HepG2 (cell line): ENCODE measurements around the gene IGFBP5. TPM values are rescaled to one million over a fixed set of nuclear protein-coding genes. Genes with fewer than 3 reads are reported as not detected.

Experiments used
- FOXP4 ChIP-seq: sonication (generic); formaldehyde crosslinking; IDR thresholded peaks from 2 replicates; pipeline ENCODE4 v1.4.0; 2020; ENCODE audit warnings: missing genetic modification reagents
- KLF11 ChIP-seq: IDR thresholded peaks from 2 replicates; pipeline ENCODE4 v1.6.1; 2016; ENCODE audit warnings: missing compliant biosample characterization
- THAP9 ChIP-seq: sonication (generic); formaldehyde crosslinking; IDR thresholded peaks from 2 replicates; pipeline ENCODE4; 2020; ENCODE audit warnings: missing genetic modification reagents, mild to moderate bottlenecking, borderline replicate concordance
- ZBTB20 ChIP-seq: sonication (generic); formaldehyde crosslinking; IDR thresholded peaks from 2 replicates; pipeline ENCODE4 v1.8.1; 2023; ENCODE audit warnings: missing genetic modification reagents, low read depth, mild to moderate bottlenecking, borderline replicate concordance
- polyA plus RNA-seq, 8 experiments: library from polyadenylated mRNA; depleted of rRNA in 3 of 8; stranded (reverse) in 7 of 8; unstranded in 1 of 8; fragments of >200 nt; fragmentation: Illumina TruSeq in 4 of 8; extraction: Trizol in 4 of 8; gene quantifications; 2 replicates each; pipeline versions ENCODE4 v1.2.1 to v1.2.3, GENCODE V29; 2011 to 2016; ENCODE audit warnings: low read depth in 4 of 8, missing spikeins in 1 of 8, mixed read lengths in 1 of 8; ENCODE audit not compliant: insufficient read depth in 1 of 8
- total RNA-seq, 5 experiments: library from RNA; depleted of rRNA; stranded (reverse); fragments of >200 nt; fragmentation: Illumina TruSeq; extraction: Trizol; gene quantifications; 2 replicates each; pipeline ENCODE4 v1.2.3, GENCODE V29; 2016; ENCODE audit warnings: low read depth in 1 of 5
- TF ChIP-seq, protein P1 (sequence below): sonication (generic); formaldehyde crosslinking; IDR thresholded peaks from 2 replicates; pipeline ENCODE4 v1.4.0; 2020; ENCODE audit warnings: mild to moderate bottlenecking, missing genetic modification reagents

Gene IGFBP5
- total and polyA plus RNA-seq, 2 of the 13 experiments (the other 11 are each of a cell fraction or from before 2014, with no cell fraction given): 0.15 TPM; not detected in 1

DNA sequence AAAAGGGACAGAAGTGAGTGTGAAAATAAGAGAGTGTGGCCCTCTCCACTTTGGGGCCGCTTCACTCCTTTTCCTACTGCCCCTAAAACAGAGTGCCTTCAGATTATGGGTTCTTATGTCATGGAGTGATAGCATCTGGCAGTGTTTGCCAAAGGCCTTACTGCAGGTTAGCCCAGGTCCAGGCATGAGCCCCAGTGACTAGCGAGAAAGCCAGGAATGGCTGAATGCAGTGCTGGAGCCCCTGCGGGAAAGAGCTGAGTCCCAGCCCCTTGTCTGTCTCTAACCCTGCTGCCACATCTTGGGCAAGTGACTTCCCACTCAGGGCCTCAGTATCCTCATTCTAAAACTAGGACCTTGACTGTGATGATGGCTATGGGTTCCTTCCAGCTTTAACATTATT is 6.0 kb downstream of the IGFBP5 start (continued):
- no peak for TF ChIP-seq ZBTB20 (CRISPR knock-in tag)
- TF ChIP-seq KLF11 (CRISPR knock-in tag): no peak
- TF ChIP-seq, protein P1, sequence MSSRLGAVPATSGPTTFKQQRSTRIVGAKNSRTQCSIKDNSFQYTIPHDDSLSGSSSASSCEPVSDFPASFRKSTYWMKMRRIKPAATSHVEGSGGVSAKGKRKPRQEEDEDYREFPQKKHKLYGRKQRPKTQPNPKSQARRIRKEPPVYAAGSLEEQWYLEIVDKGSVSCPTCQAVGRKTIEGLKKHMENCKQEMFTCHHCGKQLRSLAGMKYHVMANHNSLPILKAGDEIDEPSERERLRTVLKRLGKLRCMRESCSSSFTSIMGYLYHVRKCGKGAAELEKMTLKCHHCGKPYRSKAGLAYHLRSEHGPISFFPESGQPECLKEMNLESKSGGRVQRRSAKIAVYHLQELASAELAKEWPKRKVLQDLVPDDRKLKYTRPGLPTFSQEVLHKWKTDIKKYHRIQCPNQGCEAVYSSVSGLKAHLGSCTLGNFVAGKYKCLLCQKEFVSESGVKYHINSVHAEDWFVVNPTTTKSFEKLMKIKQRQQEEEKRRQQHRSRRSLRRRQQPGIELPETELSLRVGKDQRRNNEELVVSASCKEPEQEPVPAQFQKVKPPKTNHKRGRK (CRISPR knock-in tag): no peak
- TF ChIP-seq THAP9 (CRISPR knock-in tag): no peak
- TF ChIP-seq FOXP4 (CRISPR knock-in tag): no peak
- TF ChIP-seq, all 625 proteins: peak for 0
